Loucy (cell line): ENCODE results near the gene ADARB2.

ENCODE experiments used
- CTCF ChIP-seq: fragments of 200-600 bp; sonication (generic); conservative IDR thresholded peaks from 2 replicates; pipeline ENCODE4 v1.5.1; 2014; ENCODE audit warnings: mild to moderate bottlenecking, antibody characterized with exemption, low read length
- EZH2phosphoT487 ChIP-seq: fragments of 200-600 bp; IDR thresholded peaks from 2 replicates; pipeline ENCODE4 v1.6.1; 2018; ENCODE audit warnings: antibody characterized with exemption, mild to moderate bottlenecking, moderate library complexity, borderline replicate concordance

- no peak for TF ChIP-seq CTCF
- TF ChIP-seq EZH2phosphoT487, result no peak
These were observed 198.7 kb downstream of the ADARB2 start for GRCh38 chr10:1538531-1539061.
